Choroid plexus epithelial cell (primary cell): ENCODE data around the gene LAMTOR1.

Experiments used
- DNase-seq: peaks from one replicate; pipeline ENCODE4 v3.0.0-alpha.2; 2010; ENCODE audit warnings: low read depth
- H3K4me3 ChIP-seq: 2 replicates; pipeline ENCODE4 v1.5.1; 2011; ENCODE audit warnings: low read depth, mild to moderate bottlenecking, control low read depth, low read length, moderate library complexity
- TF ChIP-seq, protein P1 (sequence below): conservative IDR thresholded peaks from 2 replicates; pipeline ENCODE4 v1.5.1; 2011; ENCODE audit warnings: low read depth, mild to moderate bottlenecking, control low read depth, inconsistent platforms, low read length, moderate library complexity

The LAMTOR1 gene

DNA sequence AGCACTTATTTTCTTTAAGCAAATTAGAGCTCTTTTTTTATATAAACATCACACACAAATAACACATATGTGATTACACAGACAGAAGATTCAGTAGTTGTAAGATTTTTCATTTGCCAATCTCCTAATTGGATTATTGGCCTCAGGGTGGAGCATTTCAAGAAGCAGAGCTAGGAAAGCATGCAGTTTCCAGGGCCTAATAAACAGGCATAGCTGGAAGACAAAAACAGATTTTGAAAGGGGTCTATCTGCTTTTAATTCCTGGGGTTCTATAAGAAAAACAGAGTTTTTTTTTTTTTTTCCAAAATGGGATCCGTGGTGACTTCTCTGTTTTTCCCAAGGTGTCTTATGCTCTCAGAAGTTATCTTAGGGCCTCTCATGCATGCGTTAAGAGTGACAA is 24.8 kb upstream of the LAMTOR1 start:
- TF ChIP-seq, protein P1, sequence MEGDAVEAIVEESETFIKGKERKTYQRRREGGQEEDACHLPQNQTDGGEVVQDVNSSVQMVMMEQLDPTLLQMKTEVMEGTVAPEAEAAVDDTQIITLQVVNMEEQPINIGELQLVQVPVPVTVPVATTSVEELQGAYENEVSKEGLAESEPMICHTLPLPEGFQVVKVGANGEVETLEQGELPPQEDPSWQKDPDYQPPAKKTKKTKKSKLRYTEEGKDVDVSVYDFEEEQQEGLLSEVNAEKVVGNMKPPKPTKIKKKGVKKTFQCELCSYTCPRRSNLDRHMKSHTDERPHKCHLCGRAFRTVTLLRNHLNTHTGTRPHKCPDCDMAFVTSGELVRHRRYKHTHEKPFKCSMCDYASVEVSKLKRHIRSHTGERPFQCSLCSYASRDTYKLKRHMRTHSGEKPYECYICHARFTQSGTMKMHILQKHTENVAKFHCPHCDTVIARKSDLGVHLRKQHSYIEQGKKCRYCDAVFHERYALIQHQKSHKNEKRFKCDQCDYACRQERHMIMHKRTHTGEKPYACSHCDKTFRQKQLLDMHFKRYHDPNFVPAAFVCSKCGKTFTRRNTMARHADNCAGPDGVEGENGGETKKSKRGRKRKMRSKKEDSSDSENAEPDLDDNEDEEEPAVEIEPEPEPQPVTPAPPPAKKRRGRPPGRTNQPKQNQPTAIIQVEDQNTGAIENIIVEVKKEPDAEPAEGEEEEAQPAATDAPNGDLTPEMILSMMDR = no peak
- H3K4me3 ChIP-seq = no peak overlapping the region
- no peak for DNase-seq

DNA sequence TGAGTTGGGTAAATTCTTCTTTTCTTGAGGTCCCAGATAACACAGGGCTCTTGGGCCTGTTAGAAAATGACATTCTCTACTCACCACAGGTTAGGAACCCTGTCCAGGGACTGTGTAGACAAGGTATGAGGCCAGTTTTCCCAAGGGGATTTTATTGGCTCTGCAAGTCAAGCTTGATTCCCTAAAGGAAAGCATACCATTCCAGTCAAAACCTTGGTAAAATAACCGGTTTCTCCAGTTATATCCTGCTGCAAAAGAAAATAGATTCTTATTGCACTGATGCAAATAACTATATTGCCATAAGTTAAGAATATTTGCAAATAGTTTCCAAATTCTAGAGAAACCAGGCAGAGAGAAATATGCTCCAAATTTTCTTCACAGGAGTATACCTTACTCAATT is 22.9 kb upstream of the LAMTOR1 start:
- TF ChIP-seq, protein P1 = no peak
- DNase-seq = no peak
- H3K4me3 ChIP-seq = no peak overlapping the region

DNA sequence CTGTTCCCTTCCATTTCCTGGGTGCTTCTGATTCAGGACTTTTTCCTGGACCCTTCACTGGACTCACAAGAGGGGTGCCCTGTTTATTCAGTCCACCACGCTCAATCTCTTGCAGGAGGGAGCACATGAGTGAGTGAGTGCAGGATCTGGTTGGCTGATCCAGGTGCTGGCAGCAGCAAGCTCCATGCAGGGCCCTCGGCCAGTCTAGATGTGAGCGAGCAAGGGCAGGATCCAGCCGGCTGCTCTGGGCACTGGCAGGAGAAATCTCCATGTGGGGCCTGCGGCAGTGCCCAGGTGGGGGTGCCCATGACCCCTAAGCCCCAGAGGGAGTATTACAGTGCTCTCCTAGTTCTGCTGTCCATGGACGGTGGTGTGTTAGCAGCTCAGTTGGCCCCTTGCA is 20.9 kb upstream of the LAMTOR1 start:
- H3K4me3 ChIP-seq = no peak overlapping the region
- no peak for DNase-seq
- TF ChIP-seq, protein P1 = no peak

DNA sequence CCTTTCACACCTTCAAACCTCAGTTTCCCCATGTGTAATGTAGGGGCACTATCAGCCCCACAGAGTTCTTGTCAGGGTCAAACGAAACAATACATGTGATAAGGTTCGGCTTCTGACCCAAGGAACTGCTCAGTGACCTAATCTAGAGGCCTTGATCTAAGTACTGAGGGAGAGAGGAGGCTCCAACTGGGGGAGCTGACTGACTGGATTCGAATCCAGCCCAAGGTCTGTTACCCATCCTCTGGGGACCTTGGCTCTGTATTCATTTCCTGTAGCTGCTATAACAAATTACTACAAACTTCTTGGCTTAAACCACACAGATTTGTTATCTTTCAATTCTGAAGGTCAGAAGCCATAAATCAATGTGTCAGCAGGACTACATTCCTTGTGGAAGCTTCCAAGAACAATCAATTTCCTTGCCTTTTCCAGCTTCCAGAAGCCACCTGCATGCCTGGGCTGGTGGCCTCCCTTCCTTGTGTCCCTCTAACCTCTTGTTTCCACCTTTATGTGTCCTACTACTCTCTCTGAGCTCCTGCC is 20.1 kb upstream of the LAMTOR1 start:
- no peak for DNase-seq
- TF ChIP-seq, protein P1 = no peak
- H3K4me3 ChIP-seq = no peak overlapping the region

DNA sequence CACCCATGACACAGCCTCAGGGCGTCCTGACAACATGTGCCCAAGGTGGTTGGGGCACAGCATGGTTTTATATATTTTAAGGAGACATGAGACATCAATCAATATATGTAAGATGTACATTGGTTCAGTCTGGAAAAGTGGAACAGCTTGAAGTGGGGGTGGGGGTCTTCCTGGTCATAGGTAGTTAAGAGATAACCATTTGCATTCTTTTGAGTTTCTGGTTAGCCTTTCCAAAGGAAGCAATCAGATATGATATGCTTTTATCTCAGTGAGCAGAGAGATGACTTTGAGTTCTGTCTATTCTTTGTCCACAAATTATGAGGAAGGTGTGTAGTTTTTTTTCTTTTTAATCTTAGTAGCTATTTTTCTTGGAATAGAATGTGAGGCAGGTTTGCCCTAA is 19.5 kb upstream of the LAMTOR1 start:
- TF ChIP-seq, protein P1 = no peak
- no peak for DNase-seq
- H3K4me3 ChIP-seq = no peak overlapping the region

DNA sequence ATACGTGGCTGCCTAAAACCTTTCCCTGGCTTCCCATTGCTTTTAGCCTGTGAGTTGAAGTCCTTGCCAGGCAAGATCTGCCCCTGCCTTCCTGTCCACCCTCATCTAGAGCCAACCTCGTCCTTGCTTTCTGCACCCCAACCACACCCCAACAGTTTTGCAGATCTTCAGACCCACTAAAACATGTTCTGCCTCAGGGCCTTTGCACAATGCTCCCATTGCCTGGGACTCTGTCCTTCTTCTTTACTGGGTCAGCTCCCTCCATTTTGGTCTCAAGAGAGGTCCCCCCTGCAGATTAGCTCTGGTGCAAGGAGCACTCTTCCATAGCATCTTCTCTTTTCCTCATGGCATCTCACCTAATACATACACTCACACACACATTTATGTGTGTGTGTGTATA is 17.8 kb upstream of the LAMTOR1 start:
- TF ChIP-seq, protein P1 = no peak
- no peak for DNase-seq
- no peak overlapping the region for H3K4me3 ChIP-seq

DNA sequence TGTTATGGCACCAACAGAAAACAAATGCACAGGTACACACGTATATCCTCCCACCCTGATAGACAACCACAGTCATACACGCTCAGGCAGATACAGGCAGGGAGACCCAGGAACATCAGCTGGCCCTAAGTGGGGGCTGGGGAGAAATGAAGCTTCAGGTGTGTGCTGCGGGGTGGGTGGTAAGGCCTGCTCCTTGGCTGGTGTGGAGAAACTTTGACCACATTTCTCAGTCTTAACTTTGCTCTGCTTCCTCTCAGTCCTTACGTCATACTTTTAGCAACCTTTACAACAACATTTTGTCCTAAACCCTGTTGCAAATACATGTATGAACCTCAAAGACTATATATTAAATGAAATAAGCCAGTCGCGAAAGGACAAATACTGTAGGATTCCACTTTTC is 16.1 kb upstream of the LAMTOR1 start:
- H3K4me3 ChIP-seq = no peak overlapping the region
- TF ChIP-seq, protein P1 = no peak
- no peak for DNase-seq
